Measurements from ENCODE around the gene EXOC6B.

GRCh38 chr2:72394541-72395070 is 431.2 kb downstream of the EXOC6B start:
- TF ChIP-seq CTCF (IDR thresholded peaks at IDR 0.05): no peak
- no peak for TF ChIP-seq POLR2A (IDR thresholded peaks at IDR 0.05)
